ENCODE results near the gene SEMA3E. TPM values are rescaled to one million over a fixed set of nuclear protein-coding genes. Genes with fewer than 3 reads are reported as not detected.

The SEMA3E gene
- total and polyA plus RNA-seq, 2 experiments from 2014 or later, result 0.32 to 0.35 TPM

GRCh38 chr7:83476511-83477050, 172.4 kb downstream of the SEMA3E start:
- Histone ChIP-seq H3K79me2 (ENCODE audit: insufficient read depth) (no peaks in the 10 kb centered on the region), H3K4me1 (ENCODE audit: insufficient read depth) (no peaks in the 10 kb centered on the region), H3K27ac (no peak overlapping the region), H3K4me2 (ENCODE audit: unreplicated experiment) (no peak overlapping the region), H3K4me3 (no peak overlapping the region), H3K9me3 (ENCODE audit: low read depth) (no peaks in the 10 kb centered on the region), H3K9me2 (ENCODE audit: insufficient read depth) (no peaks in the 10 kb centered on the region), H3K9ac (no peak overlapping the region), H3K27me3 (replicated peaks; ENCODE audit: insufficient read depth) (no peaks in the 10 kb centered on the region), H3F3A (ENCODE audit: insufficient read depth) (no peaks in the 10 kb centered on the region), H3K36me3 (ENCODE audit: low read depth) (no peaks in the 10 kb centered on the region), H4K20me1 (ENCODE audit: insufficient read depth) (no peaks in the 10 kb centered on the region), H2AFZ (no peak overlapping the region)
- in situ Hi-C loops (cut with MboI), result no loop called here
- 60 to 64% methylated on average over 4 of the region's 4 CpGs for WGBS, 2 experiments (ENCODE audit: low coverage in 1 of 2, low lambda C conversion rate in 2 of 2, missing lambda C conversion rate in 2 of 2)
- TF ChIP-seq EZH2phosphoT487 (IDR thresholded peaks at IDR 0.05; ENCODE audit: insufficient read depth, low read depth) (no peak), EZH2 (IDR thresholded peaks at IDR 0.05; ENCODE audit: insufficient read depth, poor library complexity, severe bottlenecking) (no peak)
- no peak for DNase-seq

GRCh38 chr7:83475420-83475819, 173.5 kb downstream of the SEMA3E start:
- WGBS, 2 experiments (ENCODE audit: low coverage in 1 of 2, low lambda C conversion rate in 2 of 2, missing lambda C conversion rate in 2 of 2), result 64 to 66% methylated on average over 6 of the region's 6 CpGs

DNA sequence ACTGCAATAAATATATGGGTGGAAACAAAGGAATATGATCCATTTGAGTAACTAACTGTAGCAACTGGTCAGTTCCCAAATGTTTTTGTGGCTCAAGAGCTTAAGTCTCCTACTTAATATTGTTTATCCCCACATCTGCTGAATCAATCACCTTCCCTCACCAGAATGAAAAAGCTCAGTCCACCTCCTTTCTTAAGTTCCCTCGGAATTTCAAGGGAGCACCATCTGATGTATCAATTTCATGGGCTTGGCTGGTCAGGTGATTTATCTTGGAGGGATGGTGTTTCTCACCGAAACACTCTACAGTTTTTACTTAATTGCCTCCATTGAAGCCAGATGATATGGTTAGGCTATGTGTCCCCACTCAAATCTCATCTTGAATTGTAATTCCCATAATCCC, 176.6 kb downstream of the SEMA3E start:
- no peak for DNase-seq
- H3K9me2 ChIP-seq (ENCODE audit: insufficient read depth), result no peaks in the 10 kb centered on the region
- H3K36me3 ChIP-seq (ENCODE audit: low read depth), result no peaks in the 10 kb centered on the region
- no peak overlapping the region for H2AFZ ChIP-seq
- no peak overlapping the region for H3K27ac ChIP-seq
- H3K79me2 ChIP-seq (ENCODE audit: insufficient read depth), result no peaks in the 10 kb centered on the region
- no peaks in the 10 kb centered on the region for H3K9me3 ChIP-seq (ENCODE audit: low read depth)
- H3F3A ChIP-seq (ENCODE audit: insufficient read depth), result peaks cover 11% of the 10 kb centered on the region; the same call in 1 of the 2 replicates
- in situ Hi-C loops (cut with MboI), result no loop called here
- WGBS, 2 experiments (ENCODE audit: low coverage in 1 of 2, low lambda C conversion rate in 2 of 2, missing lambda C conversion rate in 2 of 2), result 93 to 95% methylated on average over 2 of the region's 2 CpGs
- H3K27me3 ChIP-seq (replicated peaks; ENCODE audit: insufficient read depth), result no peaks in the 10 kb centered on the region
- no peaks in the 10 kb centered on the region; the same call in 1 of the 2 replicates for H3K4me1 ChIP-seq (ENCODE audit: insufficient read depth)
- TF ChIP-seq EZH2phosphoT487 (IDR thresholded peaks at IDR 0.05; ENCODE audit: insufficient read depth, low read depth) (no peak), EZH2 (IDR thresholded peaks at IDR 0.05; ENCODE audit: insufficient read depth, poor library complexity, severe bottlenecking) (no peak)
- no peak overlapping the region for H3K4me3 ChIP-seq
- H3K9ac ChIP-seq, result no peak overlapping the region
- no peaks in the 10 kb centered on the region for H4K20me1 ChIP-seq (ENCODE audit: insufficient read depth)
- no peak overlapping the region for H3K4me2 ChIP-seq (ENCODE audit: unreplicated experiment)

More at GRCh38 chr7:83475420-83475819, 173.5 kb downstream of the SEMA3E start:
- H3F3A ChIP-seq (ENCODE audit: insufficient read depth), result no peaks in the 10 kb centered on the region
- no peak overlapping the region for H3K27ac ChIP-seq
- H3K4me2 ChIP-seq (ENCODE audit: unreplicated experiment), result no peak overlapping the region
- no peaks in the 10 kb centered on the region for H3K36me3 ChIP-seq (ENCODE audit: low read depth)
- no peaks in the 10 kb centered on the region for H4K20me1 ChIP-seq (ENCODE audit: insufficient read depth)
- no peak overlapping the region for H3K9ac ChIP-seq
- no peak overlapping the region for H2AFZ ChIP-seq
- H3K4me3 ChIP-seq, result no peak overlapping the region
- in situ Hi-C loops (cut with MboI), result no loop called here
- no peaks in the 10 kb centered on the region for H3K79me2 ChIP-seq (ENCODE audit: insufficient read depth)
- peak; percentile 1 for DNase-seq
- no peaks in the 10 kb centered on the region for H3K9me3 ChIP-seq (ENCODE audit: low read depth)
- no peaks in the 10 kb centered on the region for H3K27me3 ChIP-seq (replicated peaks; ENCODE audit: insufficient read depth)
- no peaks in the 10 kb centered on the region for H3K9me2 ChIP-seq (ENCODE audit: insufficient read depth)
- no peak for TF ChIP-seq EZH2phosphoT487 (IDR thresholded peaks at IDR 0.05; ENCODE audit: insufficient read depth, low read depth)
- TF ChIP-seq EZH2 (IDR thresholded peaks at IDR 0.05; ENCODE audit: insufficient read depth, poor library complexity, severe bottlenecking), result no peak
- no peaks in the 10 kb centered on the region for H3K4me1 ChIP-seq (ENCODE audit: insufficient read depth)

DNA sequence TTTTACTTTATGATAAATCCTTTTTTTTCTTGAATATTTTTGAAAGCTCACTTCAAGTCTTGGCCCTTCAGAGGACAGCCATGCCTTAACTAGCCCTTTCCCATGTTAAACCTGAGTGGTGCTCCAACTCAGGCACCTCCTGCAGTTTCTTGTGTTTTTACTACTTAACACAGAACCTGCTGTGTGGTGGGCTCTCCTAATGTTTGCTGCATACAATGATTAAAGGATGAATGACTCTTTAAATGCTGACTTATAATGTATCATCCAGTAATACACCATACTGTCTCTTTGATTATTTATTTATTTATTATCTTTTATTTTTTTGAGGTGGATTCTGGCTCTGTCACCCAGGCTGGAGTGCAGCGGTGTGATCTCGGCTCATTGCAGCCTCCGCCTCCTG, 179.4 kb downstream of the SEMA3E start:
- DNase-seq, result peak; percentile 10
- WGBS, 2 experiments (ENCODE audit: low coverage in 1 of 2, low lambda C conversion rate in 2 of 2, missing lambda C conversion rate in 2 of 2), result 91 to 96% methylated on average over 3 of the region's 3 CpGs
- peak overlapping the region; percentile 51; the same call in 1 of the 2 replicates for H3K4me3 ChIP-seq
- H3K9me3 ChIP-seq (ENCODE audit: low read depth), result no peaks in the 10 kb centered on the region
- H3K27ac ChIP-seq, result peak overlapping the region; percentile 1; the same call in 1 of the 2 replicates
- in situ Hi-C loops (cut with MboI), result no loop called here
- H2AFZ ChIP-seq, result no peak overlapping the region
- H3K27me3 ChIP-seq (replicated peaks; ENCODE audit: insufficient read depth), result no peaks in the 10 kb centered on the region
- H3K9ac ChIP-seq, result no peak overlapping the region
- no peaks in the 10 kb centered on the region for H3K79me2 ChIP-seq (ENCODE audit: insufficient read depth)
- H3K4me1 ChIP-seq (ENCODE audit: insufficient read depth), result no peaks in the 10 kb centered on the region; the same call in 1 of the 2 replicates
- no peaks in the 10 kb centered on the region for H3K9me2 ChIP-seq (ENCODE audit: insufficient read depth)
- H3F3A ChIP-seq (ENCODE audit: insufficient read depth), result peaks cover 11% of the 10 kb centered on the region; the same call in 1 of the 2 replicates
- no peak for TF ChIP-seq EZH2 (IDR thresholded peaks at IDR 0.05; ENCODE audit: insufficient read depth, poor library complexity, severe bottlenecking)
- TF ChIP-seq EZH2phosphoT487 (IDR thresholded peaks at IDR 0.05; ENCODE audit: insufficient read depth, low read depth), result no peak
- H3K36me3 ChIP-seq (ENCODE audit: low read depth), result no peaks in the 10 kb centered on the region
- H3K4me2 ChIP-seq (ENCODE audit: unreplicated experiment), result peak overlapping the region; percentile 80
- H4K20me1 ChIP-seq (ENCODE audit: insufficient read depth), result no peaks in the 10 kb centered on the region
